Tibial nerve (tissue), 4 donors: ENCODE measurements around the gene CCDC102B. TPM values are rescaled to one million over a fixed set of nuclear protein-coding genes. Genes with fewer than 3 reads are reported as not detected.
"Not testable (repeated sequence)": the region's sequence is repeated elsewhere in the genome, so short reads cannot be mapped to it uniquely, and the experiment has no call there.

ENCODE experiments used
- DNase-seq, 2 donors: peaks; one replicate each; pipeline ENCODE4 v3.0.0-alpha.2; 2019; ENCODE audit warnings: low spot score in 2 of 2
- H3K27ac ChIP-seq, 4 donors: fragments of 200-600 bp; sonication (generic) in 3 of 4; one replicate each; pipeline ENCODE4 v1.5.1; 2017 to 2019; ENCODE audit warnings: mild to moderate bottlenecking in 1 of 4
- H3K27me3 ChIP-seq, 2 donors: fragments of 200-600 bp; sonication (generic) in 1 of 2; one replicate each; pipeline versions ENCODE4 v1.5.1 to v1.6.0; 2017 to 2019
- H3K36me3 ChIP-seq, 3 donors: fragments of 200-600 bp; sonication (generic); one replicate each; pipeline ENCODE4 v1.5.1; 2018 to 2019
- H3K4me1 ChIP-seq, 4 donors: fragments of 200-600 bp; sonication (generic) in 3 of 4; one replicate each; pipeline ENCODE4 v1.5.1; 2017 to 2019
- H3K4me3 ChIP-seq, 4 donors: fragments of 200-600 bp; sonication (generic) in 3 of 4; one replicate each; pipeline ENCODE4 v1.5.1; 2017 to 2019; ENCODE audit warnings: mild to moderate bottlenecking in 1 of 4, moderate library complexity in 1 of 4
- H3K9me3 ChIP-seq, 4 donors: fragments of 200-600 bp; sonication (generic) in 3 of 4; one replicate each; pipeline ENCODE4 v1.5.1; 2017 to 2019
- EP300 ChIP-seq, 2 donors: sonication (generic); formaldehyde crosslinking; IDR thresholded peaks; one replicate each; pipeline ENCODE4 v1.6.1; 2017; ENCODE audit warnings: antibody characterized with exemption in 2 of 2, mild to moderate bottlenecking in 1 of 2
- POLR2A ChIP-seq, 2 donors: fragments of 450-650 bp; IDR thresholded peaks; one replicate each; pipeline ENCODE4 v1.6.1; 2017; ENCODE audit warnings: antibody characterized with exemption in 2 of 2, mild to moderate bottlenecking in 2 of 2, moderate library complexity in 2 of 2
- WGBS, 2 donors: methylation state at CpG; one replicate each; pipeline ENCODE4 v1.1.5; 2018; 5-methylcytosine and 5-hydroxymethylcytosine counted together
- total RNA-seq, 4 donors: library from RNA; depleted of rRNA; stranded (reverse); fragments of >200 nt; gene quantifications; one replicate each; pipeline ENCODE4 v1.1.0, GENCODE V29; 2016
- TF ChIP-seq, protein P1 (sequence below), 5 experiments: fragments of 200-600 bp in 3 of 5; fragments of 450-650 bp in 2 of 5; sonication (generic) in 3 of 5; IDR thresholded peaks; one replicate each; pipeline ENCODE4 v1.5.1; 2016 to 2019; ENCODE audit warnings: antibody characterized with exemption in 5 of 5, mild to moderate bottlenecking in 3 of 5, moderate library complexity in 2 of 5

Gene CCDC102B
- total RNA-seq, 4 donors from 2014 or later: 5.7 to 27.5 (median 15.3) TPM

DNA sequence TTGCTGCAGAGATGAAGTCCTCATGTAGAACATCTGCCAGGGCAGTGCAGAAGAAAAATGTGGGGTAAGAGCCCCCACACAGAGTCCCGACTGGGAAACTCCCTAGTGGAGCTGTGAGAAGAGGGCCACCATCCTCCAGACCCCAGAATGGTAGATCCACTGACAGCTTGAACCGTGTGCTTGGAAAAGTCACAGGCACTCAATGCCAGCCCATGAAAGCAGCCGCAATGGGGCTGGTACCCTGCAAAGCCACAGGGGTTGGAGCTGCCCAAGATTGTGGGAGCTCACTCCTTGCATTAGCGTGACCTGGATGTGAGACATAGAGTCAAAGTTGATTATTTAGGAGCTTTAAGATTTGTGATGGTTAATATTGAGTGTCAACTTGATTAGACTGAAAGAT, 197.8 kb downstream of the CCDC102B start:
- H3K4me1 ChIP-seq: no peaks in the 10 kb centered on the region
- 73% methylated on average over 4 of the region's 4 CpGs for WGBS, 2 donors
- no peaks in the 10 kb centered on the region for H3K36me3 ChIP-seq
- no peaks in the 10 kb centered on the region for H3K27me3 ChIP-seq
- TF ChIP-seq, protein P1, sequence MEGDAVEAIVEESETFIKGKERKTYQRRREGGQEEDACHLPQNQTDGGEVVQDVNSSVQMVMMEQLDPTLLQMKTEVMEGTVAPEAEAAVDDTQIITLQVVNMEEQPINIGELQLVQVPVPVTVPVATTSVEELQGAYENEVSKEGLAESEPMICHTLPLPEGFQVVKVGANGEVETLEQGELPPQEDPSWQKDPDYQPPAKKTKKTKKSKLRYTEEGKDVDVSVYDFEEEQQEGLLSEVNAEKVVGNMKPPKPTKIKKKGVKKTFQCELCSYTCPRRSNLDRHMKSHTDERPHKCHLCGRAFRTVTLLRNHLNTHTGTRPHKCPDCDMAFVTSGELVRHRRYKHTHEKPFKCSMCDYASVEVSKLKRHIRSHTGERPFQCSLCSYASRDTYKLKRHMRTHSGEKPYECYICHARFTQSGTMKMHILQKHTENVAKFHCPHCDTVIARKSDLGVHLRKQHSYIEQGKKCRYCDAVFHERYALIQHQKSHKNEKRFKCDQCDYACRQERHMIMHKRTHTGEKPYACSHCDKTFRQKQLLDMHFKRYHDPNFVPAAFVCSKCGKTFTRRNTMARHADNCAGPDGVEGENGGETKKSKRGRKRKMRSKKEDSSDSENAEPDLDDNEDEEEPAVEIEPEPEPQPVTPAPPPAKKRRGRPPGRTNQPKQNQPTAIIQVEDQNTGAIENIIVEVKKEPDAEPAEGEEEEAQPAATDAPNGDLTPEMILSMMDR (IDR thresholded peaks at IDR 0.05): no peak
- TF ChIP-seq EP300 (IDR thresholded peaks at IDR 0.05): no peak
- TF ChIP-seq POLR2A (IDR thresholded peaks at IDR 0.05): no peak
- no peaks in the 10 kb centered on the region for H3K9me3 ChIP-seq
- H3K27ac ChIP-seq: no peak overlapping the region
- DNase-seq: no peak
- no peak overlapping the region for H3K4me3 ChIP-seq

DNA sequence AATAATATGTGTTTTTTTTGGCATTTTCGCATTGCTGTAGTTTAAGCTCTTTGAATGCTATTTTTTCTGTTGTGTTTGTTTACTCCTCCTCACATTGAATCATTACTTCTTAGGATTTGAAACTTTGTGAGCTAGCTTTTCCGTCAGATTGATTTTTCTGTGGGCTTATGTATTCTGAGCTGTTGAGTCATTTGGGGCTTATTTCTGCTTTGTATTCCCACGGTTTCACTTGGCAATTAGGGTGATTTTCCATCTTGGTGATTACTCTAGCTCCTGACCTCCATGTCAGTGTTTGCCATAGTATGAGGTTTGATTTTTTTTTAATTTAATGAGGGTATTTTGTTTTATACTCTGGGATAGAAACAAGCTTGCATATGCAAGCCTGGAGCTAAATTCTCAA, 200.0 kb downstream of the CCDC102B start:
- H3K4me1 ChIP-seq: no peaks in the 10 kb centered on the region
- WGBS, 2 donors: 50 to 61% methylated on average over 3 of the region's 3 CpGs
- no peak overlapping the region for H3K27ac ChIP-seq
- H3K36me3 ChIP-seq: no peaks in the 10 kb centered on the region
- H3K4me3 ChIP-seq: no peak overlapping the region
- no peak for TF ChIP-seq EP300 (IDR thresholded peaks at IDR 0.05)
- TF ChIP-seq, protein P1 (IDR thresholded peaks at IDR 0.05): no peak
- TF ChIP-seq POLR2A (IDR thresholded peaks at IDR 0.05): no peak
- no peak for DNase-seq
- no peaks in the 10 kb centered on the region for H3K9me3 ChIP-seq
- no peaks in the 10 kb centered on the region for H3K27me3 ChIP-seq

DNA sequence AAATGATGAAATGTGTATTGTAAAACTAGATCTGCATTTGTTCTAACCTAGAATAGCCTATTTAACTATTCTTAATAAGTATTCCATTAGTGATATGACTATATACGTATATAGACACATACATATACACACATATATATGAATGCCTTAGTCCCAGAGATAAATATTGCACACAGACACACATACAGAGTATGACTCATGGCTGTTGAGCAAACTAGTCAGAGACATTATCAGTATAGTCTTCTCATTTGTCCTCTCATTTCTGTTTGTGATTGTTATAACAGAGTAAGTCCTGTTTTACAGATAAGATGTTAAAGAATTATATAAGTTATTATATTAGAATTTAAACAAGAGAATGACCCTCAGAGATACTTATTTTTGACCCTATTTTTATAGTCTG, 202.5 kb downstream of the CCDC102B start:
- WGBS, 2 donors: 89 to 94% methylated on average over 1 of the region's 1 CpG
- TF ChIP-seq POLR2A (IDR thresholded peaks at IDR 0.05) (no peak), EP300 (IDR thresholded peaks at IDR 0.05) (no peak)
- TF ChIP-seq, protein P1 (IDR thresholded peaks at IDR 0.05): no peak

DNA sequence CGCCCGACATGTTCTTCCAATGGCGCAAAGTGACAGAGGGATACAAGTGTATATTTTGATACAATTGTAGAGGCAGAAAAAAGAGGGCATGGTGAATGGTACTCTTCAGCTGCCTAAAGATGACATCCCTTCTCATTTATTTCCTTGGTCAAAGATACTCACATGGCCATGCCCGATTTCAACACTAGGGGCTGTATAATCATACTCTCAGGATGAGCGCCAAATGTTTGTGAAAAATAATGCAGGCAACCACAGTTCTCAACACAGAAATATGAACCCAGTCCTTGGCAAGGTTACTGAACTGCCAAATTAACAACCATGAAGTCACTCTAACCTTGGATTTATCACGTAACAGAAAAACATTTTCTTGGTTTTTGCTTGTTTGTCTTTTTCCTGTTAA, 204.4 kb downstream of the CCDC102B start:
- DNase-seq: no peak
- TF ChIP-seq, protein P1 (IDR thresholded peaks at IDR 0.05): peak in 1 of 5 experiments; percentile 14
- TF ChIP-seq EP300 (IDR thresholded peaks at IDR 0.05): no peak
- Histone ChIP-seq H3K27ac (no peak overlapping the region), H3K9me3 (no peaks in the 10 kb centered on the region), H3K36me3 (no peaks in the 10 kb centered on the region), H3K4me1 (no peaks in the 10 kb centered on the region), H3K4me3 (no peak overlapping the region), H3K27me3 (no peaks in the 10 kb centered on the region)
- WGBS, 2 donors: 95 to 97% methylated on average over 6 of the region's 6 CpGs

More for the DNA sequence above, 202.5 kb downstream of the CCDC102B start:
- H3K9me3 ChIP-seq: no peaks in the 10 kb centered on the region
- H3K27ac ChIP-seq: no peak overlapping the region
- DNase-seq: no peak
- H3K4me3 ChIP-seq: no peak overlapping the region
- H3K4me1 ChIP-seq: no peaks in the 10 kb centered on the region
- H3K27me3 ChIP-seq: no peaks in the 10 kb centered on the region
- no peaks in the 10 kb centered on the region for H3K36me3 ChIP-seq

DNA sequence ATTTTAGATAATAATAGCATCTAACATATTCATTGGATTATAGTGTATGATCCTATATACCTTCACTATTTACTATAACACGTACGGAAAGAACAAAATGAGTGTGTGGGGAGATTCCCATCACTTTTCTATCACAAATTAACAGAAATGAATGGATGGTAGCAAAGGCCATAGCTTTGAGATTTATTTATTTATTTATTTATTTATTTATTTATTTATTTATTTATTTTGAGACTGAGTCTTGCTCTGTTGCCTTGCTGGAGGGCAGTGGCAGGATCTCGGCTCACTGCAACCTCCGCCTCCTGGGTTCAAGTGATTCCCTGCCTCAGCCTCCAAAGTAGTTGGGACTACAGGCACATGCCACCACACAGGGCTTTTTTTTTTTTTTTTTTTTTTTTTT, 208.3 kb downstream of the CCDC102B start:
- H3K27ac ChIP-seq, H3K4me3 ChIP-seq, DNase-seq, H3K9me3 ChIP-seq, H3K36me3 ChIP-seq, H3K27me3 ChIP-seq, H3K4me1 ChIP-seq: not testable (repeated sequence)
- WGBS, 2 donors: 96 to 98% methylated on average over 4 of the region's 4 CpGs

DNA sequence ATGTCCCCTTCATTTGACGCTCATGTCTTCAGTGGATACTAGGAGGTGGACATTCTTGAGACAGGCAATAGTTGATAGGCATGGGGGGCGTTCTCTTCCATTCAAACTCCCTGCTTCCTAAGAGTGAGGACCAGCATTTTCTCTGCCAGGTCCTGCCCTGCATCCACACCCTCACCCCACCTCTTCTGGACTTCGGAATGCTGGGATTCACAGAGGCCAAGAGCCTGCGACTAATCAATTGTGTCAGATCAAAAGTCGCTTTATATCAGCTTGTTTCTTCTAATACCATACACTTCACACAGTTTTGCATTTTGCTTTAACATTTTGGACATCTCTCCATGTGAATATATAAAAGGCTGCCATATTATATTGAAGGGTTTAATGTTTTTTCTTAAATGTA, 210.7 kb downstream of the CCDC102B start:
- no peaks in the 10 kb centered on the region for H3K9me3 ChIP-seq
- H3K27ac ChIP-seq: no peak overlapping the region
- no peak for DNase-seq
- no peaks in the 10 kb centered on the region for H3K4me1 ChIP-seq
- WGBS, 2 donors: 77 to 82% methylated on average over 5 of the region's 5 CpGs
- no peaks in the 10 kb centered on the region for H3K27me3 ChIP-seq
- TF ChIP-seq POLR2A (IDR thresholded peaks at IDR 0.05): no peak
- TF ChIP-seq EP300 (IDR thresholded peaks at IDR 0.05): no peak
- TF ChIP-seq, protein P1 (IDR thresholded peaks at IDR 0.05): no peak
- H3K36me3 ChIP-seq: no peaks in the 10 kb centered on the region
- no peak overlapping the region for H3K4me3 ChIP-seq
